Body of pancreas (tissue), 4 donors: Measurements from ENCODE around the gene CFL1. TPM values are rescaled to one million over a fixed set of nuclear protein-coding genes. Genes with fewer than 3 reads are reported as not detected.

Experiments used
- ATAC-seq: fragments of 150-250 bp; one replicate; pipeline ENCODE4 v1.9.1; 2016
- DNase-seq, 4 donors: peaks; one replicate each; pipeline ENCODE4 v3.0.0-alpha.2; 2019
- H3K27ac ChIP-seq, 4 donors: fragments of 200-600 bp; sonication (generic); 1 replicate in 3 of 4; 2 replicates in 1 of 4; pipeline versions ENCODE4 v1.5.1 to v1.6.1; 2016 to 2019; ENCODE audit warnings: mild to moderate bottlenecking in 1 of 4, mixed read lengths in 1 of 4, moderate library complexity in 1 of 4
- H3K27me3 ChIP-seq, 2 donors: fragments of 200-600 bp; sonication (generic); one replicate each; pipeline ENCODE4 v1.6.0; 2016; ENCODE audit warnings: mild to moderate bottlenecking in 1 of 2
- H3K36me3 ChIP-seq, 2 donors: fragments of 200-600 bp; sonication (generic); replicated peaks in 1 of 2; 2 replicates each; pipeline ENCODE4 v1.5.1; 2016; ENCODE audit warnings: low read depth in 2 of 2; ENCODE audit not compliant: insufficient read depth in 1 of 2
- H3K4me1 ChIP-seq: fragments of 200-600 bp; sonication (generic); one replicate; pipeline ENCODE4 v1.6.0; 2016
- H3K4me3 ChIP-seq, 2 donors: fragments of 200-600 bp; sonication (generic); 1 replicate in 1 of 2; 2 replicates in 1 of 2; pipeline ENCODE4 v1.5.1; 2016 to 2019
- H3K9me3 ChIP-seq, 3 donors: fragments of 200-600 bp; sonication (generic); 1 replicate in 2 of 3; 2 replicates in 1 of 3; pipeline ENCODE4 v1.5.1; 2016
- POLR2A ChIP-seq, 3 donors: fragments of 450-650 bp; IDR thresholded peaks; one replicate each; pipeline ENCODE4 v1.6.1; 2016; ENCODE audit warnings: antibody characterized with exemption in 3 of 3, mild to moderate bottlenecking in 2 of 3
- WGBS, 2 donors: methylation state at CpG; one replicate each; pipeline ENCODE4 v1.1.5; 2017; 5-methylcytosine and 5-hydroxymethylcytosine counted together
- intact Hi-C: fragments of 100-400 bp; cut with DNase I; formaldehyde crosslinking; loops from one replicate; pipeline ENCODE4 v1.15.1; 2023
- total RNA-seq, 2 donors: library from RNA; depleted of rRNA; stranded (reverse); fragments of >200 nt; gene quantifications; one replicate each; pipeline ENCODE4 v1.1.0, GENCODE V29; 2016
- TF ChIP-seq, protein P1 (sequence below), 7 experiments: fragments of 450-650 bp in 4 of 7; fragments of 200-600 bp in 3 of 7; sonication (generic) in 3 of 7; IDR thresholded peaks; one replicate each; pipeline ENCODE4 v1.5.1; 2016 to 2019; ENCODE audit warnings: antibody characterized with exemption in 7 of 7

The CFL1 gene
- total RNA-seq, 2 donors from 2014 or later: 190 to 412 TPM

DNA sequence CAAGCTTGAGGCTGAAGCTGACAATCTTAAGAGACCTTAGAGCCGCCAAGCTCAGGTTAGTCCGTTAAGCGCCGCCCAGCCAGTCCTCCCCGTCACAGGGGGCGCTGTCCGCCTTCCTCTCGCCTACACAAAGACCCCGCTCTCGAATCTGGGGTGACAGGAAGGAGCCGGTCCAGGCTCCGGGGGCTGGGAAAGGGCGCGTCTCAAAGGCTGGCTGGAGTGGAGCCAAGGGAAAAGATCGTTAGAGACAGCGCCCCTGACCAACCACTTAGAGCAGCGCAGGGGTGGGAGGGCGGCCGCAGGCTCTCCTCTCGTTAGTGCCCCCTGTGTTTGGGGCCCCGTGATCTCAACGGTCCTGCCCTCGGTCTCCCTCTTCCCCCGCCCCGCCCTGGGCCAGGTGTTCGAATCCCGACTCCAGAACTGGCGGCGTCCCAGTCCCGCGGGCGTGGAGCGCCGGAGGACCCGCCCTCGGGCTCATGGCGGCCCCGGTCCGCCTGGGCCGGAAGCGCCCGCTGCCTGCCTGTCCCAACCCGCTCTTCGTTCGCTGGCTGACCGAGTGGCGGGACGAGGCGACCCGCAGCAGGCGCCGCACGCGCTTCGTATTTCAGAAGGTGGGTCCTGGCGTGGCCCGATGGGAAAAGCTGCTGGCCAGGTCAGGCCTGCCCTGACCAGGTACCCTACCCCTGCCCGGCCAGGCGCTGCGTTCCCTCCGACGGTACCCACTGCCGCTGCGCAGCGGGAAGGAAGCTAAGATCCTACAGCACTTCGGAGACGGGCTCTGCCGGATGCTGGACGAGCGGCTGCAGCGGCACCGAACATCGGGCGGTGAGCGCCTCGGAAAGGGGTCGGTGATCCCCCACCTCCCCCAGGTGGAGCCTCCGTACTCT is 2.5 kb upstream of the CFL1 start, which contains the start of gene MUS81:
Gene MUS81 (plus strand): TSS at position 156 of the 887 bp plus-strand sequence. CDS start 321 bp downstream, at position 477.
- Histone ChIP-seq H3K4me3 (peak within 1 kb of the TSS; percentile 71 to 81), H3K9me3 (no peaks in the 10 kb centered on the region), H3K27ac (peak within 1 kb of the TSS; percentile 92 to 96 (median 92)), H3K27me3 (no peaks in the 10 kb centered on the region), H3K36me3 (peaks cover 0 to 21% of the 10 kb centered on the region in 2 donors), H3K4me1 (peaks cover 47% of the 10 kb centered on the region)
- DNase-seq (peak; percentile 97 to 98 (median 98)), ATAC-seq (peak; percentile 70)
- WGBS, 2 donors: 0% methylated on average over 22 to 77 of the region's 78 CpGs
- TF ChIP-seq, protein P1, sequence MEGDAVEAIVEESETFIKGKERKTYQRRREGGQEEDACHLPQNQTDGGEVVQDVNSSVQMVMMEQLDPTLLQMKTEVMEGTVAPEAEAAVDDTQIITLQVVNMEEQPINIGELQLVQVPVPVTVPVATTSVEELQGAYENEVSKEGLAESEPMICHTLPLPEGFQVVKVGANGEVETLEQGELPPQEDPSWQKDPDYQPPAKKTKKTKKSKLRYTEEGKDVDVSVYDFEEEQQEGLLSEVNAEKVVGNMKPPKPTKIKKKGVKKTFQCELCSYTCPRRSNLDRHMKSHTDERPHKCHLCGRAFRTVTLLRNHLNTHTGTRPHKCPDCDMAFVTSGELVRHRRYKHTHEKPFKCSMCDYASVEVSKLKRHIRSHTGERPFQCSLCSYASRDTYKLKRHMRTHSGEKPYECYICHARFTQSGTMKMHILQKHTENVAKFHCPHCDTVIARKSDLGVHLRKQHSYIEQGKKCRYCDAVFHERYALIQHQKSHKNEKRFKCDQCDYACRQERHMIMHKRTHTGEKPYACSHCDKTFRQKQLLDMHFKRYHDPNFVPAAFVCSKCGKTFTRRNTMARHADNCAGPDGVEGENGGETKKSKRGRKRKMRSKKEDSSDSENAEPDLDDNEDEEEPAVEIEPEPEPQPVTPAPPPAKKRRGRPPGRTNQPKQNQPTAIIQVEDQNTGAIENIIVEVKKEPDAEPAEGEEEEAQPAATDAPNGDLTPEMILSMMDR (IDR thresholded peaks at IDR 0.05): peak; percentile 75 to 97 (median 96)
- TF ChIP-seq POLR2A (IDR thresholded peaks at IDR 0.05): peak; percentile 38 to 80 (median 69)
- intact Hi-C loops: no loop called here

DNA sequence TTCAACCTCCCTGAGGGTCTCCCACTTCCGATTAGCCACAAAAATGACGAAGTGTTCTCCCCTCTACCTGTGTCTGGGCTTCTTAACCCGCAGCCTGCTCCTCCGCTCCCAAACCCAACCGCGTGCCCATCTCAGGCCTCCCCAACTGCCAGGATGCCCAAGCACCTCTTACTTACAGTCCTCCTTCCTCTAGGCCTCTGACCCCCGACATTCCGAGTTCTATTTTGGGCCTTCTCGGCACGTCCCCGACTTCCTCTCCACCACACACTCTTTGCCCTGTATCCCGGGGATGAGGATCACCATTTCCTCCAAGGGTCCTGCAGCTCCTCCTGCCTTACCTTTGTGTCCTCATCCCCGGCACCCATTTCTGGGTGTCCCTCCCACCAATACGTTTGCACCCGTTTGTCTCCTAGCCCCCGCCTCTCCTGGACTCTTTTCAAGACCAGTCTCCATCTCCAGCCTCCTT is 1.9 kb upstream of the CFL1 start:
- Histone ChIP-seq H3K27me3 (no peaks in the 10 kb centered on the region), H3K4me3 (no peak overlapping the region), H3K27ac (peak overlapping the region; percentile 92 to 96 (median 92)), H3K36me3 (peaks cover 7 to 26% of the 10 kb centered on the region in 2 donors), H3K9me3 (no peaks in the 10 kb centered on the region), H3K4me1 (peaks cover 51% of the 10 kb centered on the region)
- 1 to 4% methylated on average over 16 of the region's 16 CpGs for whole genome bisulfite sequencing, 2 donors
- DNase-seq (no peak), ATAC-seq (no peak)
- TF ChIP-seq, protein P1 (IDR thresholded peaks at IDR 0.05): no peak
- peak in 1 of 3 donors; percentile 1 for TF ChIP-seq POLR2A (IDR thresholded peaks at IDR 0.05)
- intact Hi-C loops: no loop called here

DNA sequence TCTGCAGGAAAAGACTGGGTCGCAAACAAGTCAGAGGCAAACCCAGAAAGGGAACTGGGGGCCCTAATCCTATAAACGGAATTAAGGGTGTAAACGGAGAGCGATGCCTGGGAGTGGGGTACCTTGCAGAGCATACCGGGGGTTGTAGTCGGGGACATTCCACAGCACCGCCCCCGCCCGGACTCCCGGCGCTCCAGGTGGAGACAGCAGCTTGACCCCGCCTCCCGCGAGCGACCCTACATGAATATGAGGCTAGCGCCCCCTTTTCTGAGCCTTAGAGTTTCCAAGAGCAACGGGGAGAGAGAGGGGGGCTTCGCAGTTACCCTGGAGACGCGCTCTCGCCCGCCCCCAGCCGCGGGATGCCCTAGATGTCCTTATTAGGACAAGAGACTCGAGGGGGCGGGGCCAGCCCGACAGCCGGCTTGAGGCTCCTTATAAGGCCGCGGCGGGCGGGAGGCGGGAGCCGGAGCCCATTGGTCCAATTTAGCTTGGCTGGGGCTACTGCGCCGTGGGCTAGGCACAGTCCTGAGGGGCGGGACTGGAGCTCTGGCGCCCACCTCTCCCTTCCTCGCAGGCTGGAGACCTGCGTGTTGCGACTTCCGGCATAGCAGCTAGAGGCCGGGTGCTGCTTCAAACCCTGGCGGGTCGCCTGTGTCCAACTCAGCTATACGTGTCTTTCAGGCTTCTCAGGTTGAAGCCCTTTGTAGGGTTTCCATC is 1.3 kb upstream of the CFL1 start:
- H3K9me3 ChIP-seq: no peaks in the 10 kb centered on the region
- WGBS, 2 donors: 0% methylated on average over 30 to 39 of the region's 46 CpGs
- peaks cover 8 to 27% of the 10 kb centered on the region in 2 donors for H3K36me3 ChIP-seq
- ATAC-seq (peak; percentile 66), DNase-seq (peak; percentile 96 to 99 (median 98))
- peak overlapping the region; percentile 92 to 96 (median 92) for H3K27ac ChIP-seq
- peak overlapping the region in 1 of 2 donors; percentile 18 for H3K4me3 ChIP-seq
- H3K27me3 ChIP-seq: no peaks in the 10 kb centered on the region
- H3K4me1 ChIP-seq: peaks cover 51% of the 10 kb centered on the region
- intact Hi-C loops: no loop called here
- TF ChIP-seq POLR2A (IDR thresholded peaks at IDR 0.05): peak; percentile 62 to 86 (median 80)
- TF ChIP-seq, protein P1 (IDR thresholded peaks at IDR 0.05): peak in 1 of 7 experiments; percentile 5

DNA sequence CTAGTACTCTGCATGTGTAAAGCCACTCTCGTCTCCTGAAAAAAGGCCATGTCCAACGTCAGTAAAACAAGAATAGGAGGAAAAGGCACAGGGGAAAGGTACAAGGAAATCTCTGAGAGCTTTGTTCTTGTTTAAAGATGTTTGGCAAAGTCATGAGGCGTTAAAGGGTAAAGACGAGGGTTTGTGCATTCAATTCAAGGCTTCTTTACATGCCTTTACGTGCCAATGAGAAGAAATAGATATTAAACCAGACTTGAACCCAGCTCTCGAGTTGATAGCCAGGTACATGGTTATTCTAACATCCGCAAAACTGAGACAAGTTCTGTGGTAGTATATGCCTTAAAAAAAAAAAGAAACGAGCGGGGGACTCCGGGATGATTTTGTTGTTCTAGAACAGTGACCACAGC is 704 bp upstream of the CFL1 start:
- Histone ChIP-seq H3K27ac (peak overlapping the region; percentile 92 to 96 (median 92)), H3K4me3 (peak overlapping the region in 1 of 2 donors; percentile 18)
- WGBS, 2 donors: 0 to 1% methylated on average over 10 of the region's 10 CpGs

More for the DNA sequence above, 704 bp upstream of the CFL1 start:
- H3K4me1 ChIP-seq: peaks cover 51% of the 10 kb centered on the region
- ATAC-seq: no peak
- no peaks in the 10 kb centered on the region for H3K9me3 ChIP-seq
- no peaks in the 10 kb centered on the region for H3K27me3 ChIP-seq
- intact Hi-C loops: no loop called here
- DNase-seq: no peak
- peaks cover 8 to 23% of the 10 kb centered on the region in 2 donors for H3K36me3 ChIP-seq
- TF ChIP-seq, protein P1 (IDR thresholded peaks at IDR 0.05): no peak
- no peak for TF ChIP-seq POLR2A (IDR thresholded peaks at IDR 0.05)
